ELR (cell line): ENCODE measurements around the gene ZNF518A.

Experiments used
- DNase-seq: peaks from one replicate; pipeline ENCODE4 v3.0.0-alpha.2; 2015; ENCODE audit warnings: low read depth

The ZNF518A gene

GRCh38 chr10:96129387-96130325 is at the start of gene ZNF518A:
ZNF518A (plus strand) TSS chr10:96130297; CDS start chr10:96156323, 26,026 bp downstream.
- peak; percentile 98 for DNase-seq

- DNase-seq = no peak
These were observed 47.9 kb upstream of the ZNF518A start for GRCh38 chr10:96082153-96082552.

- DNase-seq = no peak
These were observed 47.3 kb upstream of the ZNF518A start for GRCh38 chr10:96082748-96083147.

GRCh38 chr10:96089116-96089515 is 41.0 kb upstream of the ZNF518A start:
- DNase-seq = no peak

- peak; percentile 94 for DNase-seq
These were observed 40.2 kb upstream of the ZNF518A start for GRCh38 chr10:96089670-96090462.

GRCh38 chr10:96090463-96090800 is 39.7 kb upstream of the ZNF518A start:
- no peak for DNase-seq

- DNase-seq = no peak
These were observed 36.9 kb upstream of the ZNF518A start for GRCh38 chr10:96092999-96093767.

- DNase-seq = no peak
These were observed 36.1 kb upstream of the ZNF518A start for GRCh38 chr10:96093948-96094347.

- no peak for DNase-seq
These were observed 33.1 kb upstream of the ZNF518A start for GRCh38 chr10:96096958-96097357.

- DNase-seq = no peak
These were observed 32.2 kb upstream of the ZNF518A start for GRCh38 chr10:96097865-96098264.

GRCh38 chr10:96107623-96108038 is 22.5 kb upstream of the ZNF518A start:
- DNase-seq = no peak

- DNase-seq = no peak
These were observed 17.6 kb upstream of the ZNF518A start for GRCh38 chr10:96112531-96112930.

GRCh38 chr10:96118604-96119450 is 11.3 kb upstream of the ZNF518A start:
- DNase-seq = no peak

GRCh38 chr10:96122824-96123223 is 7.3 kb upstream of the ZNF518A start:
- DNase-seq = no peak

GRCh38 chr10:96124230-96125141 is 5.6 kb upstream of the ZNF518A start:
- peak; percentile 40 for DNase-seq

GRCh38 chr10:96125142-96125515 is 5.0 kb upstream of the ZNF518A start:
- DNase-seq = no peak

- DNase-seq = peak; percentile 89
These were observed 364 bp downstream of the ZNF518A start for GRCh38 chr10:96130326-96130995.

GRCh38 chr10:96131621-96132020 is 1.5 kb downstream of the ZNF518A start:
- no peak for DNase-seq

- peak; percentile 82 for DNase-seq
These were observed 3.0 kb downstream of the ZNF518A start for GRCh38 chr10:96133135-96133534.

- no peak for DNase-seq
These were observed 6.7 kb downstream of the ZNF518A start for GRCh38 chr10:96136810-96137209.
